ENCODE results near the gene NCKAP5L. TPM values are rescaled to one million over a fixed set of nuclear protein-coding genes. Genes with fewer than 3 reads are reported as not detected.

Gene NCKAP5L
- total and polyA plus RNA-seq, 9 of the 15 experiments (the other 6 are each of a cell fraction or from before 2014, with no cell fraction given), result 0.01 to 14.4 (median 3.7) TPM

- TF ChIP-seq GMEB1 (CRISPR knock-in tag; IDR thresholded peaks at IDR 0.05), result 0 out of 2 replicates have a peak, but pooled peaks have one; percentile 24
- TF ChIP-seq MEF2D (tag; conservative IDR thresholded peaks at IDR 0.05; ENCODE audit: low read depth), result no peak
- no peak for TF ChIP-seq MAFF (IDR thresholded peaks at IDR 0.05; ENCODE audit: low read length)
- no peak for TF ChIP-seq ZNF639 (CRISPR knock-in tag; conservative IDR thresholded peaks at IDR 0.05 in 1 of 2, IDR thresholded peaks at IDR 0.05 in 1 of 2)
- no peak for TF ChIP-seq MEIS2 (IDR thresholded peaks at IDR 0.05; ENCODE audit: partially characterized antibody)
- TF ChIP-seq RBM15 (IDR thresholded peaks at IDR 0.05; ENCODE audit: insufficient read depth, low read length), result no peak
- TF ChIP-seq PKNOX1 (IDR thresholded peaks at IDR 0.05), result peak; percentile 73
- TF ChIP-seq ESRRA (IDR thresholded peaks at IDR 0.05; ENCODE audit: borderline replicate concordance, low read depth), result 0 out of 2 replicates have a peak, but pooled peaks have one; percentile 10
- TF ChIP-seq STAG1 (CRISPR knock-in tag; IDR thresholded peaks at IDR 0.05; ENCODE audit: borderline replicate concordance), result no peak
- 0 out of 2 replicates have a peak, but pooled peaks have one; percentile 26 for TF ChIP-seq ZNF589 (CRISPR knock-in tag; IDR thresholded peaks at IDR 0.05; ENCODE audit: low read depth)
- no peak for TF ChIP-seq NR0B1 (IDR thresholded peaks at IDR 0.05; ENCODE audit: partially characterized antibody)
Measured at GRCh38 chr12:49783917-49784676, 44.1 kb downstream of the NCKAP5L start (continued).

All from K562 (cell line).